GM18520 (cell line): ENCODE results near the gene IGF1.

Experiments
- ATAC-seq: cut with Tn5 transposase; IDR thresholded peaks from one replicate; pipeline ENCODE4 v1.9.1; 2021; ENCODE audit not compliant: unreplicated experiment

Gene IGF1

DNA sequence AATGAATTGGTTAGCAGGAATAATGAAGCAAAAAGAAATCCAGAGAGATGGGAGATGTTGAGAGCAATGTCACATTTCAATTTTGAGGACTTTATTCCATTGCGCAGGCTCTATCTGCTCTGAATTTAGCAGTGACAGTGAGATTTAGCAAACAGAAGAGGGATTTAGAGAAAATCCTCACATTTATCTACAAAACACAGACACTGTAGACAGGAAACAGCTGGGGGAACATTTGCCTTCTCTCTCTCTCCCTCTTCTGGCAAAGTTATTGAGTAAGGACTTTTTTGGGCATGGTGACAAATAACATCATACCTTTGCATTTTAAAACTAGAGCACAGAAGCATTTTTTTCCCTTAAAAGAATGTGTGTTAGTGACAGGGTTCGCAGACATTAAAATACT is at the start of gene IGF1:
Gene IGF1 (minus strand): TSS at position 158 of the 400 bp plus-strand sequence. CDS start 182 bp downstream, outside the sequence.
- ATAC-seq: no peak

DNA sequence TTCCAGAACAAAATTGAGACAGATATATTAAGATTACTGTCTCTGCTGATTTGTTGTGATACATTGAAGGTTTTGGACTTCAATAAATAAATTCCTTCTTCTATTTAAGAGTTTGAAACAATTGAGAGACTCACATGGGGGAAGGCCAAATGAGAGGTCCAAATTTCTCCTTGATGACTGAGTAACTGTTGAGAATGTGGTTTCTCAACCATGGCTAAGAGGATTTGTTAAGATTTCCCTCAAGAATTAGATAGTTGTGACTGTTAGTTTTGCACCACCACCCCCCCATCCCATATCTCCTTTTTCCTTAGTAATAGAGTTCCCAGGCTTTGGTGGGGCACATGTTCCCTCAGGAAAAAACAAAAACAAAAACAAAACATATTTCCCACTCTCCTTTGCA is 47.7 kb upstream of the IGF1 start:
- ATAC-seq: no peak

- ATAC-seq: no peak
These were observed 46.9 kb upstream of the IGF1 start for GRCh38 chr12:102527171-102527720.

DNA sequence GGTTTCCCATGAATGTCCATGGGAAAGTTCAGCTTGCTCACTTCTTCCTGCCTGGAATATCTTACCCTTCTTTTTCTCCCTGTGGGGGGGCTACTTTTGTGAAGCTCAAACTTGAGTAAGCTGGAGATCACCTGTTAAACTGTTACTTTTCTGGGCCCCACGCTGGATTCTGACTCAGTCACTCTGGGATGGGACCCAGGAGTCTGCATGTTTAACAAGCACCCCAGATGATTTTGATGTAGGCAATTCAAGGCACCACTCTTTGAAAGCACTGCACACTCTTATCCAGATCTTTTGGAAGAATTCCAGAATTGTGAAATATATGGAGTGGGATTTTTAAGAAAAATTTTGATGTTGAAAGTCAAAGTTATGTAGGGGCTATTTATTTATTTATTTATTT is 46.3 kb upstream of the IGF1 start:
- no peak for ATAC-seq

DNA sequence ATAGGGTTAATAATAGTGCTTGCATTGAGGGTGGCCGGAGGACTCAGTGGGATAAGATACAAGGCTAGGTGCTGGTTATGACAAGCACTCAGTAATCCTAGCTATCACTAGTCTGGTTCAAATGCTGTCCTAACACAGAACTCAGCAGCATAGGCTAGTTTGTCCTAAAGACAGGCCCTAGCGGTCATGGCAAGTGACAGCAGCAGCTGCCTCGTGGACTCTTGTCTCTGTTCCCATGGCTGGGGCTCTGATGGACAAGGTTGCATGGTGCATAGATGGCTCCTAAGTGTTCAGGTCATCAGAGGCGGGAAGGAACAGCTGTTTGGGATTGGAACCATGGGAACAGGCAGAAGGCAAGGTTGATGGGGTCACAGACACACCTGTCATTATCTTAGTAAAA is 42.4 kb upstream of the IGF1 start:
- no peak for ATAC-seq

GRCh38 chr12:102521662-102522277 is 41.4 kb upstream of the IGF1 start:
- no peak for ATAC-seq

DNA sequence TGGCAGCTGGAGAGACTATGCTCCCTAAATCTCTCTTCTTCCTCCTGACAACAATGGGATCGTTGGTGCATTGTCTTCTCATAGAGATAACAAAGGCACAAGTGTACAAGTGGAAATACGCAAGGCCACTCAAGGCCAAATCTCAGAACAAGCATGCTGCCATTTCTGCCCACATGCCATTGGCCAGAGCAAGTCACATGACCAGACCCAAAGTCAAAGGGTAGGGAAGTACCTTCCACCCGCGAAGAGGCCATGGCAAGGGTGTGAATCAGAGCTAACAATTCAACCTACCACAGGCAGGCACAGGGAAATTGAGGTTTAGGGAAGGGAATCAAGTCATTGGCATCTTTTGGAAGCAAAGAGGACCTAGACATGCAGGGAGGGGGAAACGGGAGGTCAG is 38.5 kb upstream of the IGF1 start:
- no peak for ATAC-seq

- no peak for ATAC-seq
These were observed 34.3 kb upstream of the IGF1 start for GRCh38 chr12:102514696-102515095.

- no peak for ATAC-seq
These were observed 33.4 kb upstream of the IGF1 start for GRCh38 chr12:102513739-102514138.

DNA sequence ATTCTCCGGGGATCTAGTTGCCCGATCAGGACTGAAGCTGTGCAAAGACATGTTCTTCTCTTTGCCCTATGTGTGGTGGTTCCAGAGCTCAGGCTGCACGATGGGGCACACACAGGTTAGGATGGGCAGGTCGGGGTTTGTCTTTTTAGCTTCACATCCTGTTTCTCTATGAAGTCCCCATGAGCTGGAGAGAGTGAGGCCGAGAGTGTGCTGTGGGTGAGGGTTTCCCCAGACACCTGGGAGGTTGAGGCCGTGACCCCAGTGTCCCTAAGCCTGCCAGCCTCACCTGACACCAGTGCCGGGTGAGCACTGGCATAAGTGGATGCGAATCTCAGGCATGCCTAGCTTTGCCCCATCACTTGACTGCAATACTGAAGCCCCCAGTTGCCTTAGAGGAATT is 32.9 kb upstream of the IGF1 start:
- no peak for ATAC-seq

- no peak for ATAC-seq
These were observed 32.2 kb upstream of the IGF1 start for GRCh38 chr12:102512523-102512922.

- no peak for ATAC-seq
These were observed 31.2 kb upstream of the IGF1 start for GRCh38 chr12:102511575-102511974.

DNA sequence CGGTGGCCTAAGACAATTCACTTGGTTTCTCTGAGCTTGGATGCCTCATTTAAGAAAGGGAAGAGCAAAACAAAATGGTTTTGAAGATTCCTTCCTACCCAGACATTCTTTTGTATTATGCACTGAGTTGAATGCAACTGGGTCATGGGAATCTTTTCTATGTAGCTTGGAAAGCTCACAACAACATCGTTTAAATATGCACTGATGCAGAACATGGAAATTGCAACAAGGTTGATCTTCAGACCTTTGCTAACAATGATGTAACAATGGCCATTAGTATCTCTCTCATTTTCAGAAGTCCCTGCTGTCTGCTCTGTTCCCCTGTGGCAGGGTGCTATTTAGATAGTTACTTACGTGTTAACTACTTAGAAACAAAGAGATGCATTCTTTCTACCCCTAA is 30.1 kb upstream of the IGF1 start:
- ATAC-seq: no peak

DNA sequence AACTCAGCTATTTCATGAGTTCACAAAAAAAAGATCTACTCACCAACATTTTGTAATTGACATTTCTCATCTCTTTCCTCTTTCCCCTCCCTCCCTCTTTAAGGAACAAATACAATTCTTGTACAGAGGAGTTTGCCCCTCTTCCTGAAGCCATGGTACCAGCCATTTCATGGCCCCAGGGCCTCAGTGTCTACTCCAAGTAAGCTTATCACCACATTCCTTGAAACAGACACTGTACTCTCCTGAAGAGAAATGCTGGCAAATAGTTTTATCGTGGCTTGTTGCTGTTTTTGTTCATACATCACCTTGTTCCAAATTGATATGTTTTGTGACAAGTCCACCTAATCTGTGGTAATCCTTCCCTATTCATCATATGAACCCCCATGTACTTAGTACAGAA is 29.7 kb upstream of the IGF1 start:
- ATAC-seq: no peak

DNA sequence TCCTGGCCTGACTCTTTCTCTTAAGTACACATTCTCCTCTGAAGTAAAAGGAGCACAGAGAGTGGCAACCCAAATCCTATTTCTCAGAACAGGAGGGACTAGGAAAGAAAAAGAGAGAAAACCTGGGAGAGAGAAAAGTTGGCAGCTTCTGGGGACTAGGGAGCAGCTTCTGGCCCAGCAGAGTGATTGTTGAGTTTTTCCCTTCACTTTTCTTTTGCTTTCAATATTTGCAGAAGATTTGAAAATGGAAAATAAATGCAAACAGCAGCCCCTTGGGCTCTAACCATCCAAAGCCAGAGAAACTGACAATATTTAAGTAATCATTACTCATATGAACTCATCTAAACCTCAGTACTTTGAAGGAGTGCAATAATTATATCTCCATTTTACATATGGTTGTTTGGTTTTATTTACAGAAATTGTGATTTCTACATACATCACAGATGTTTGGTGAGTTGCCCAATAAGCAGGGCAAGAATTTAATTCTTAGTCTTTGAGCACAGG is 28.8 kb upstream of the IGF1 start:
- ATAC-seq: no peak

- ATAC-seq: no peak
These were observed 27.7 kb upstream of the IGF1 start for GRCh38 chr12:102508052-102508451.

DNA sequence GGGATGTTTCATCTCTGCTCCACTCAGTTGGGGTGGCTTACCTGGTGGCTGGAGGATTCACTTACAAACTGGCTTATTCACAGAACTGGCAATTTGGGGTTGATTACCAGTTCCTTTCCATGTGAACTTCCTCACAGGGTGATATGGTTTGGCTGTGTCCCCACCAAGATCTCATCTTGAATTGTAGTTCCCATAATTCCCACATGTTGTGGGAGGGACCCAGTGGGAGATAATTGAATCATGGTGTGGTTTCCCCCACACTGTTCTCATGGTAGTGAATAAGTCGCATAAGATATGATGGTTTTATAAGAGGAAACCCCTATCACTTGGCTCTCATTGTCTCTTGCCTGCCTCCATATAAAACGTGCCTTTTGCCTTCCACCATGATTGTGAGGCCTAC is 26.9 kb upstream of the IGF1 start:
- no peak for ATAC-seq

DNA sequence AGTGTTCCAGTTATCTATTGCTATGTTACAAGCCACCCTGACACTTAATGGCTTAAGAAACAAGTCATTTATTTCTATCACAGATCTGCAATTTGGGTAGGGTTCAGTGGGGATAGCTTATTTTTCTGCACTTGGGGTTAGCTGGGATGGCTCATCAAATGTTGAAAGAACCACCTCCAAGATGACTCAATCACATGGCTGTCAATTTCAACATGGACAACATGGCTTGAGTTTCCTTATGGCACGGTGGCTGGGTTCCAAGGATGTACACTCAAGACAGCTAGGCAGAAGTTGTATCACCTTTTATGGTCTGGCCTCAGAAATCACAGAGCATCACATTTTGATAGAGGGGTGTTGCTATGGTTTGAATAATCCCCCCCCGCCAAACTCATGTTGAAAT is 24.5 kb upstream of the IGF1 start:
- ATAC-seq: no peak

DNA sequence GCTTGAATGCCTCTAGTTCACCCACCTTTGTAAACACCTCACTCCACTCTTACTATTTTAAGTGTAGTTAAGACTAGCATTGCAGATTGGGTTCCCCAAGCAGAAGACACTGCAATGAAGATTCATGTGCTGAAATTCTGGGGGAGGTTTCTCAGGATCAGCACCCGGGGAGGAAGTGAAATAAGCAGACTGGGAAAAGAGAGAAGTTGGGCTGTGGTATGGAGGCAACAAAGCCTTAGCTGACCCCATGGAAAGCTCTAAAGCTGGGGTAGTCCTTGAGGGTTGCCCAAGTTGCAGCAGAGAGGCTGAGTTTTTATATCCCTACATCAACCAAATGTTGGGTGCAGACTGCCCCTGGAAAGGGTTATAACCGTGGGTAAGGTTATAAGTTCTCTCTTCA is 23.9 kb upstream of the IGF1 start:
- no peak for ATAC-seq

DNA sequence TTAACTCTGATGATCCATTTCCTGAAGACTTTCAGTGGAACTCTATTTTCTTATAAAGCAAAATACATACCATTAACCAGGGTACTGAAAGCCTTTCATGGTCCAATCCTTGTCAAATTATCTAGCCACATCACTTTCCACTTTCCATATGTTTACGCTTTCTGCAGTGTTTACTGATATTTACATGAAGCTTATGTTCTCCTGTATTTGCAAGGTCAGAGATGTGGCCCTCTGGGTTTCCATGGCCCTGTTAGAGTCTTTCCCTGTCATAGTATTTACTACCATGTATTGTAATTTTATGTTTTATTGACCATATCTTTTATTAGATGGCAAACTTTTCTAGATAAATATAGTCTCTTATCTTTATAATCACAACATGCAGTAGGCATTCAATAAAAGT is 23.5 kb upstream of the IGF1 start:
- ATAC-seq: no peak

- ATAC-seq: no peak
These were observed 22.8 kb upstream of the IGF1 start for GRCh38 chr12:102503056-102503681.

DNA sequence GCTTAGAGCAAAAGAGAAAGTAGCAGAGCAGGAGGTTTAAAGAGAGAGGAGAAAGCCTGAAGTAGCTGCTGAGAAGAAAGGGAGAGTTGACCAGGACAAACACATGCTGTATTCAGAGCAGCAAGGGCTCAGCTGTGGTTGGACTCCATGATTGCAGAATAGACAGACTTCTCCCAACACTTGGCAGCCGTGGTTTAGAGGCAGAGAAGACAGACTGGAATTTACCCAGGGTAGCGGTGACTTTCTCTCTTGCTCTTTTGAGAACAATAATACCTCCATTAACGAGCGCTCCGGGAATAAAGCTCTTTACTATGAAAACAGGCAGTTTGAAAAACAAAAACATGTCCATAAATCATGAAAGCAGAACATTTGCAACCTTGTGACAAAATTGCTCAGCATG is 21.4 kb upstream of the IGF1 start:
- ATAC-seq: no peak

- no peak for ATAC-seq
These were observed 18.1 kb upstream of the IGF1 start for GRCh38 chr12:102498471-102498870.
